Nephron (organoid): ENCODE data around the gene PKD2L1.
A peak's percentile ranks its signal among the peaks of the same experiment; 100 is the strongest.
"Not testable (repeated sequence)": the region's sequence is repeated elsewhere in the genome, so short reads cannot be mapped to it uniquely, and the experiment has no call there.

Source experiments
- H3K27ac Mint-ChIP-seq, 3 experiments: 2 replicates each; pipeline ENCODE4 v1.8.0; 2020; ENCODE audit warnings: mixed read lengths in 3 of 3, mild to moderate bottlenecking in 2 of 3, moderate library complexity in 1 of 3
- H3K27me3 Mint-ChIP-seq: 2 replicates; pipeline ENCODE4 v1.8.0; 2021; ENCODE audit warnings: low read depth, mild to moderate bottlenecking, moderate library complexity, mixed read lengths
- H3K36me3 Mint-ChIP-seq: 2 replicates; pipeline ENCODE4 v1.8.0; 2020; ENCODE audit warnings: low read depth, mixed read lengths
- H3K4me1 Mint-ChIP-seq: 2 replicates; pipeline ENCODE4 v1.8.0; 2020; ENCODE audit warnings: mixed read lengths
- H3K4me3 Mint-ChIP-seq, 3 experiments: 2 replicates each; pipeline ENCODE4 v1.8.0; 2020; ENCODE audit warnings: mild to moderate bottlenecking in 3 of 3, mixed read lengths in 3 of 3, moderate library complexity in 2 of 3
- H3K9me3 Mint-ChIP-seq: 2 replicates; pipeline ENCODE4 v1.8.0; 2020; ENCODE audit warnings: mixed read lengths
- TF ChIP-seq, protein P1 (sequence below), 3 experiments: fragments of 200-600 bp; sonication (generic); IDR thresholded peaks; one replicate each; pipeline ENCODE4 v1.5.0; 2021; ENCODE audit warnings: antibody characterized with exemption in 3 of 3; ENCODE audit not compliant: unreplicated experiment in 3 of 3

PKD2L1 gene

GRCh38 chr10:100303724-100304319 is 26.2 kb downstream of the PKD2L1 start:
- TF ChIP-seq, protein P1, sequence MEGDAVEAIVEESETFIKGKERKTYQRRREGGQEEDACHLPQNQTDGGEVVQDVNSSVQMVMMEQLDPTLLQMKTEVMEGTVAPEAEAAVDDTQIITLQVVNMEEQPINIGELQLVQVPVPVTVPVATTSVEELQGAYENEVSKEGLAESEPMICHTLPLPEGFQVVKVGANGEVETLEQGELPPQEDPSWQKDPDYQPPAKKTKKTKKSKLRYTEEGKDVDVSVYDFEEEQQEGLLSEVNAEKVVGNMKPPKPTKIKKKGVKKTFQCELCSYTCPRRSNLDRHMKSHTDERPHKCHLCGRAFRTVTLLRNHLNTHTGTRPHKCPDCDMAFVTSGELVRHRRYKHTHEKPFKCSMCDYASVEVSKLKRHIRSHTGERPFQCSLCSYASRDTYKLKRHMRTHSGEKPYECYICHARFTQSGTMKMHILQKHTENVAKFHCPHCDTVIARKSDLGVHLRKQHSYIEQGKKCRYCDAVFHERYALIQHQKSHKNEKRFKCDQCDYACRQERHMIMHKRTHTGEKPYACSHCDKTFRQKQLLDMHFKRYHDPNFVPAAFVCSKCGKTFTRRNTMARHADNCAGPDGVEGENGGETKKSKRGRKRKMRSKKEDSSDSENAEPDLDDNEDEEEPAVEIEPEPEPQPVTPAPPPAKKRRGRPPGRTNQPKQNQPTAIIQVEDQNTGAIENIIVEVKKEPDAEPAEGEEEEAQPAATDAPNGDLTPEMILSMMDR (IDR thresholded peaks at IDR 0.05; ENCODE audit: unreplicated experiment in 3 of 3), result peak; percentile 59 to 70 (median 64)
- Mint-ChIP-seq H3K9me3 (no peaks in the 10 kb centered on the region), H3K4me3 (no peak overlapping the region), H3K27ac (no peak overlapping the region), H3K36me3 (no peaks in the 10 kb centered on the region), H3K27me3 (peaks cover 61% of the 10 kb centered on the region), H3K4me1 (no peaks in the 10 kb centered on the region)

DNA sequence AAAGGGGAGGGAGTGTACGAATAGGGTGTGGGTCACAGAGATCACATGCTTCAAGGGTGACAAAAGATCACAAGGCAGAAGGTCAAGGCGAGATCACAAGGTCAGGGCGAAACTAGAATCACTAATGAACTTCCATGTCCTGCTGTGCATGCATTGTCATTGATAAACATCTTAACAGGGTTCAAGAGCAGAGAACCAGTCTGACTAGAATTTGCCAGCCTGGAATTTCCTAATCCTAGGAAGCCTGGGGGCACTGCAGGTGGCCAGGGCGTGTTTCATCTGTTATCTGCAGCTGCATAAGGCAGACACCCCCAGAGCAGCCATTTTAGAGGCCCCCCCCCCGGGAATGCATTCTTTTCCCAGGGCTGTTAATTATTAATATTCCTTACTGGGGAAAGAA is 28.9 kb downstream of the PKD2L1 start:
- H3K4me3 Mint-ChIP-seq, result not testable (repeated sequence)

DNA sequence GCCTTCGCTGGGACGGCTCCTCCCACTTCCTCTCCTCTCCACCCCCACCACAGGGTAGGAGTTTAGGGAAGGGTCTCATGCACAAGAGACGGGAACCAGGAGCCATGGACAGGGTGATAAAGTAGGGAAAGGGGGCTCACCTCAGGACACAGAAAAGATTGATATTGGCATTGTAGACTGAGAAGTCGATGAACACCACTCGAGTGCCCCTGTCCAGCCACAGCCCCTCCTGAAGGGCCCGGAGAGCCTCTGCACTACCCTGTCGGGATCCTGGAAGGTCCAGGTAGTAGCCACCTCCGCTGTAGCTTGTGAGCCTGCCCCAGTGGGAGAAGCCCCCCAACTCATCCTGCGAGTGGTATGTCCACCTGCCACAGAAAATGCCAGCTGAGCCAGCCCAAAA is 32.8 kb downstream of the PKD2L1 start:
- H3K4me3 Mint-ChIP-seq, result no peak overlapping the region
- TF ChIP-seq, protein P1 (IDR thresholded peaks at IDR 0.05; ENCODE audit: unreplicated experiment in 3 of 3), result no peak
- no peak overlapping the region for H3K27ac Mint-ChIP-seq
- no peaks in the 10 kb centered on the region for H3K9me3 Mint-ChIP-seq
- peaks cover 67% of the 10 kb centered on the region for H3K27me3 Mint-ChIP-seq
- no peaks in the 10 kb centered on the region for H3K4me1 Mint-ChIP-seq
- H3K36me3 Mint-ChIP-seq, result no peaks in the 10 kb centered on the region

More for the DNA sequence above, 28.9 kb downstream of the PKD2L1 start:
- H3K9me3 Mint-ChIP-seq, H3K36me3 Mint-ChIP-seq, H3K4me1 Mint-ChIP-seq: not testable (repeated sequence)
- Mint-ChIP-seq H3K27me3 (peaks cover 58% of the 10 kb centered on the region), H3K27ac (peak overlapping the region in 1 of 3 experiments; percentile 4)

DNA sequence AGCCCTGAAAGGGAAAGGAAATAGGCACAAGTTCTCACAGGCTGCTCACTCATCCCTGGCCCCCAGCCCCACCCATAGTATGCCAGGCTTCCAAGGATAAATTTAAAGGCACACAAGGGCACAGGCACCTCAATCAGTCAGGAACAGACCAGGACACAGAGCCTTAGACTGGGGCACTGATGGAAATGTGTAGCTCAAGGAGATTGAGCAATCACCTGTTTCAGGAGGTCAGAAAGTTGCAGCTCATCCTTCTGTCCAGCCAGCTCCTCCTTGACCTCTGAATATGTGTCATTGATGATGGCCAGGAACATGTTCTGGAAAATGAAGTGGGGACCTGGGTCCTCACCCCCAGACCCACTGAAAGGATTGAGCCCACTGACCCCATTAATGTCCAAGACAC is 37.0 kb downstream of the PKD2L1 start:
- Mint-ChIP-seq H3K4me3 (no peak overlapping the region), H3K27ac (no peak overlapping the region), H3K9me3 (no peaks in the 10 kb centered on the region), H3K27me3 (peaks cover 59% of the 10 kb centered on the region), H3K36me3 (no peaks in the 10 kb centered on the region), H3K4me1 (no peaks in the 10 kb centered on the region)
- TF ChIP-seq, protein P1 (IDR thresholded peaks at IDR 0.05; ENCODE audit: unreplicated experiment in 3 of 3), result no peak

DNA sequence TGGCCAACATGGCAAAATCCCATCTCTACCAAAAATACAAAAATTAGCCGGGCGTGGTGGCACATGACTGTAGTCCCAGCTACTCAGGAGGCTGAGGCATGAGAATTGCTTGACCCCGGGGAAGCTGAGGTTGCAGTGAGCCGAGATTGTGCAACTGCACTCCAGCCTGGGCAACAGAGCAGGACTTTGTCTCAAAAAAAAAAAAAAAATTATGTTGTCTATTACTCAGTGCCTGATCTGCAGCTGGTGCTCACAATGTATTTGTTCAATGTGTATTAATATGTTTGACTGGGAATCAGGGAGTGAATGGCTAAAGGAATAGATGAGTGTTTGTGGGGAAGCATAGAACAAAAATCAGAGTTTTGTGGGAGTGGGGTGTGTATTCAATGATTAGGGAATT is 37.7 kb downstream of the PKD2L1 start:
- not testable (repeated sequence) for H3K4me3 Mint-ChIP-seq, H3K4me1 Mint-ChIP-seq, H3K9me3 Mint-ChIP-seq, H3K36me3 Mint-ChIP-seq, H3K27ac Mint-ChIP-seq
- peaks cover 57% of the 10 kb centered on the region for H3K27me3 Mint-ChIP-seq

DNA sequence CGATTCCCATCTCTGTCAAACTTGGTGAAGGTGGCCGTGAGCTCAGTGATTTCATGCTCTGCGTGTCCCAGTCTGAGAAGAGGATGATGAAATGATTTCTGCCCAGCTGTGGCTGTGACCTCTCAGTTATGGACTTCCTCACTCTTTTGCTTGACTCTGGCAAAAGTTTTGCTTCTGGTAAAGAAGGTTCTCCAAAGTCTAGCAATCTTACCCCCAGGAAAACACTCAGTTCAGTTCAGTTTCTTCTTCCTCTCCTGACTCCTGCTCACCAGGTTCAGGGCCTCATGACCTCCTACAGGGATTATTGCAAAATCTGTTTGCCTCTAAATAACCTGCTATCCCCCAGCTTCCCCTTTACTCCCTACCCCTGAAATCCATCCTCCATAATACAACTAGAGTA is 38.7 kb downstream of the PKD2L1 start:
- no peaks in the 10 kb centered on the region for H3K36me3 Mint-ChIP-seq
- H3K4me1 Mint-ChIP-seq, result peaks cover 7% of the 10 kb centered on the region
- no peak overlapping the region for H3K4me3 Mint-ChIP-seq
- peaks cover 49% of the 10 kb centered on the region for H3K27me3 Mint-ChIP-seq
- H3K27ac Mint-ChIP-seq, result no peak overlapping the region
- H3K9me3 Mint-ChIP-seq, result no peaks in the 10 kb centered on the region
- TF ChIP-seq, protein P1 (IDR thresholded peaks at IDR 0.05; ENCODE audit: unreplicated experiment in 3 of 3), result no peak

GRCh38 chr10:100289641-100290040 is 40.4 kb downstream of the PKD2L1 start:
- H3K4me1 Mint-ChIP-seq, result peaks cover 21% of the 10 kb centered on the region
- peaks cover 40% of the 10 kb centered on the region for H3K27me3 Mint-ChIP-seq

More at GRCh38 chr10:100289641-100290040, 40.4 kb downstream of the PKD2L1 start:
- Mint-ChIP-seq H3K9me3 (no peaks in the 10 kb centered on the region), H3K36me3 (peaks cover 4% of the 10 kb centered on the region), H3K27ac (no peak overlapping the region), H3K4me3 (no peak overlapping the region)
- TF ChIP-seq, protein P1 (IDR thresholded peaks at IDR 0.05; ENCODE audit: unreplicated experiment in 3 of 3), result no peak
